ENCODE data around the gene BAIAP2.
"Not testable (repeated sequence)": the region's sequence is repeated elsewhere in the genome, so short reads cannot be mapped to it uniquely, and the experiment has no call there.

The BAIAP2 gene

GRCh38 chr17:81154016-81154415 lies 119.1 kb downstream of the BAIAP2 start:
- in situ Hi-C loops (cut with MboI; ENCODE audit: low sequenced_read_pairs), result not testable (repeated sequence)

- in situ Hi-C loops (cut with MboI; ENCODE audit: low sequenced_read_pairs), result no loop called here
Measured at GRCh38 chr17:81154961-81155360, 120.0 kb downstream of the BAIAP2 start.

GRCh38 chr17:81156866-81157805 lies 122.2 kb downstream of the BAIAP2 start:
- in situ Hi-C loops (cut with MboI; ENCODE audit: low sequenced_read_pairs), result no loop called here

- in situ Hi-C loops (cut with MboI; ENCODE audit: low sequenced_read_pairs), result no loop called here
Measured at GRCh38 chr17:81157848-81158687, 123.1 kb downstream of the BAIAP2 start.

GRCh38 chr17:81158688-81159590 lies 124.0 kb downstream of the BAIAP2 start:
- in situ Hi-C loops (cut with MboI; ENCODE audit: low sequenced_read_pairs), result no loop called here

GRCh38 chr17:81159611-81160265 lies 124.8 kb downstream of the BAIAP2 start:
- in situ Hi-C loops (cut with MboI; ENCODE audit: low sequenced_read_pairs), result no loop called here

- in situ Hi-C loops (cut with MboI; ENCODE audit: low sequenced_read_pairs), result no loop called here
Measured at GRCh38 chr17:81160306-81160705, 125.4 kb downstream of the BAIAP2 start.

GRCh38 chr17:81160747-81161453 lies 125.9 kb downstream of the BAIAP2 start:
- in situ Hi-C loops (cut with MboI; ENCODE audit: low sequenced_read_pairs), result no loop called here

- in situ Hi-C loops (cut with MboI; ENCODE audit: low sequenced_read_pairs), result no loop called here
Measured at GRCh38 chr17:81161536-81161935, 126.6 kb downstream of the BAIAP2 start.

- in situ Hi-C loops (cut with MboI; ENCODE audit: low sequenced_read_pairs), result no loop called here
Measured at GRCh38 chr17:81161972-81162371, 127.0 kb downstream of the BAIAP2 start.

- in situ Hi-C loops (cut with MboI; ENCODE audit: low sequenced_read_pairs), result no loop called here
Measured at GRCh38 chr17:81162491-81162890, 127.5 kb downstream of the BAIAP2 start.

GRCh38 chr17:81163051-81163695 lies 128.2 kb downstream of the BAIAP2 start:
- in situ Hi-C loops (cut with MboI; ENCODE audit: low sequenced_read_pairs), result no loop called here

- in situ Hi-C loops (cut with MboI; ENCODE audit: low sequenced_read_pairs), result no loop called here
Measured at GRCh38 chr17:81163703-81164370, 128.9 kb downstream of the BAIAP2 start.

- in situ Hi-C loops (cut with MboI; ENCODE audit: low sequenced_read_pairs), result no loop called here
Measured at GRCh38 chr17:81164371-81165245, 129.7 kb downstream of the BAIAP2 start.

- in situ Hi-C loops (cut with MboI; ENCODE audit: low sequenced_read_pairs), result no loop called here
Measured at GRCh38 chr17:81165246-81166032, 130.5 kb downstream of the BAIAP2 start, which contains the start of gene PVALEF. Gene PVALEF (plus strand): TSS chr17:81165507. CDS start chr17:81181227, 15,720 bp downstream.

- in situ Hi-C loops (cut with MboI; ENCODE audit: low sequenced_read_pairs), result no loop called here
Measured at GRCh38 chr17:81166033-81166492, 131.1 kb downstream of the BAIAP2 start, which contains the start of gene AATK. Gene AATK (minus strand): TSS chr17:81166221. CDS start chr17:81165992, 229 bp downstream.
